ENCODE results near the gene EPN2. TPM values are rescaled to one million over a fixed set of nuclear protein-coding genes. Genes with fewer than 3 reads are reported as not detected.

EPN2 gene
- total and polyA plus RNA-seq, 7 experiments from 2014 or later, result 3.9 to 11.5 (median 6.4) TPM

DNA sequence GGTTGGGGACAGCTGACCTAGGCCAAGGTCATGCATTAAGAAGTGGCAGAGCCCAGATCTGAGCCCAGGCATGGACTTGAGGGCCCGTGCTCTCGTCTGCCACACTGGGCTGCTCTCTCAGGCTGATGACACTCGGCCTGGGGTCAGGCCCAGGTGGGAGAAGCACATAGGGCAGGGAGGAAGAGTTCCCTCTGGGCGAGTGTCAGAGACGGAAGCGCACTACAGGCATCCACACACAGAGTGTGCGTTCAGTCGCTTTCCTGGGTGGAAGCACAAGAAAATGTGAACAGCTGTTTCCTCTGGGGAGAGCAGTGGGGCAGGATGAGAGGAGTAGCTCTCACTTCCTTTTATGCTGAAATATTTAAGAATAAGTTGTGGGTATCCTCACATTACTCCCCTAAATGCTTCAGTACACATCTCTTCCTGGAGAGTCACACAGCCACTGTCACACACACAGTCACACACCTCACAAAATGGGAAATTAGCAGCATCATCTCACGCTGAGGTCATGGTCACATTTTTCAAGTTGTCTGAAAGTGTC is 65.7 kb downstream of the EPN2 start:
- Histone ChIP-seq H3K9me3 (ENCODE audit: control insufficient read depth in 2 of 3, low read length in 3 of 3) (no peaks in the 10 kb centered on the region), H3K27me3 (ENCODE audit: control insufficient read depth in 2 of 2, insufficient read depth in 2 of 2, low read length in 2 of 2) (peaks cover 0 to 5% of the 10 kb centered on the region in 2 donors), H3K4me1 (ENCODE audit: control insufficient read depth in 2 of 2, insufficient read depth in 2 of 2, low read length in 2 of 2) (peaks cover 15 to 23% of the 10 kb centered on the region in 2 donors), H3K36me3 (ENCODE audit: control insufficient read depth in 2 of 3, insufficient read depth in 3 of 3, low read length in 3 of 3) (no peaks in the 10 kb centered on the region), H3K27ac (ENCODE audit: low read depth, low read length) (no peak overlapping the region), H3K4me3 (ENCODE audit: low read length) (no peak overlapping the region)
- ATAC-seq (peak; percentile 15), DNase-seq (no peak)
- H3K4me3 Mint-ChIP-seq, result no peak overlapping the region
- POLR2A ChIA-PET, result no interaction called here
- H3K27me3 Mint-ChIP-seq, result peaks cover 15 to 37% (median 26%) of the 10 kb centered on the region in 5 donors
- CTCF ChIA-PET, result interaction anchor here (0.6 kb wide), 1 partner anchor 177 kb away, joined by 3 read pairs; no protein-coding TSS in a partner anchor
- H3K36me3 Mint-ChIP-seq, result peaks cover 0 to 4% (median 0%) of the 10 kb centered on the region in 5 donors
- H3K4me1 Mint-ChIP-seq, result peaks cover 14 to 40% (median 25%) of the 10 kb centered on the region in 7 donors
- H3K9me3 Mint-ChIP-seq, result no peaks in the 10 kb centered on the region
- H3K27ac Mint-ChIP-seq, result no peak overlapping the region
- intact Hi-C loops (cut with micrococcal nuclease), result no loop called here

DNA sequence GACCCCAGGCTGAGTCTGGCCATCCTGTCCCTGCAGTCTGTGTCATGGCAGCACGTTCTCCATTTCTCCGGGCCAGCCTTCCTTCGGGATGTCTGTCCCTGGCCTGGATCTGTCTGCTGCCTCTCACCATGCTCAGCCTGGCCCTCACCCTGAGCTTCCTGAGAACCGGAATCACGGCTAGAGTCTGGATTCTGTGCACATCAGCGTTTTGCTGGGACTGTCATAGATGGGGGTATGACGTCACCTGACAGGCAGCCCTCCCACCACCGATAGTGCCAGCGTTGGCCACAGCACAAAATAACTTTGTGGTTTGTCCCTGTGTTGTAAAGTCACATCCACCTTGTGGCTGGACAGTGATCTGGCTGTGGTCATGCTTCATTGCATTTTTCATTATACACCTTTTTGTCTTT is 66.2 kb downstream of the EPN2 start:
- ChIA-PET POLR2A (no interaction called here), CTCF (interaction anchor here (0.6 kb wide), 1 partner anchor 177 kb away, joined by 3 read pairs; no protein-coding TSS in a partner anchor)
- Mint-ChIP-seq H3K27ac (no peak overlapping the region), H3K4me3 (no peak overlapping the region), H3K27me3 (peaks cover 18 to 42% (median 30%) of the 10 kb centered on the region in 5 donors), H3K36me3 (peaks cover 0 to 4% (median 0%) of the 10 kb centered on the region in 5 donors), H3K9me3 (no peaks in the 10 kb centered on the region), H3K4me1 (peaks cover 14 to 40% (median 26%) of the 10 kb centered on the region in 7 donors)
- H3K4me1 ChIP-seq (ENCODE audit: control insufficient read depth in 2 of 2, insufficient read depth in 2 of 2, low read length in 2 of 2), result peaks cover 15 to 23% of the 10 kb centered on the region in 2 donors
- DNase-seq (no peak), ATAC-seq (peak; percentile 21)
- no peaks in the 10 kb centered on the region for H3K9me3 ChIP-seq (ENCODE audit: control insufficient read depth in 2 of 3, low read length in 3 of 3)
- intact Hi-C loops (cut with micrococcal nuclease), result no loop called here
- no peaks in the 10 kb centered on the region for H3K36me3 ChIP-seq (ENCODE audit: control insufficient read depth in 2 of 3, insufficient read depth in 3 of 3, low read length in 3 of 3)
- H3K4me3 ChIP-seq (ENCODE audit: low read length), result no peak overlapping the region
- H3K27me3 ChIP-seq (ENCODE audit: control insufficient read depth in 2 of 2, insufficient read depth in 2 of 2, low read length in 2 of 2), result peaks cover 0 to 6% of the 10 kb centered on the region in 2 donors
- H3K27ac ChIP-seq (ENCODE audit: low read depth, low read length), result no peak overlapping the region

DNA sequence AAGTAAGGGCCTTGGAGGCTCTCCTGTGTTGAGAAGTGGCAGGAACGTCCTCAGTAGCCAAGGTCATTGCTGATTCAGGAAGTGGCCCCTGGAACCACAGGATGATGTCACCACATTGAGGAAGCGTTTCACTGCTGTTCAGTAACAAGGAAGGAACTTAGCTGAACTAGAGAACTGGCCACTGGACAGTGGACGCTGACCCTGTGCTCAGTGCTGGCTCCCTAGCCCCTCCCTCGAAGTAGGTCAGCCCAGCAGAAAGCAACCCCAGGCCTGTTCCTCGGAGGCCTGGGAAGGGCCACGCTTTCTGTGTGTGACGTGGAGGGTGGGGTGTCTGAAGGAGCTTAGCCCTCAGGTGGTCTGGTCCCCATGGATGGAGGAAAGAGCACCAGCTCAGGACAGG is 67.0 kb downstream of the EPN2 start:
- Histone ChIP-seq H3K36me3 (ENCODE audit: control insufficient read depth in 2 of 3, insufficient read depth in 3 of 3, low read length in 3 of 3) (no peaks in the 10 kb centered on the region), H3K27me3 (ENCODE audit: control insufficient read depth in 2 of 2, insufficient read depth in 2 of 2, low read length in 2 of 2) (peaks cover 0 to 11% of the 10 kb centered on the region in 2 donors), H3K4me1 (ENCODE audit: control insufficient read depth in 2 of 2, insufficient read depth in 2 of 2, low read length in 2 of 2) (peaks cover 15 to 23% of the 10 kb centered on the region in 2 donors), H3K4me3 (ENCODE audit: low read length) (no peak overlapping the region), H3K9me3 (ENCODE audit: control insufficient read depth in 2 of 3, low read length in 3 of 3) (no peaks in the 10 kb centered on the region), H3K27ac (ENCODE audit: low read depth, low read length) (no peak overlapping the region)
- intact Hi-C loops (cut with micrococcal nuclease), result no loop called here
- ChIA-PET CTCF (no interaction called here), POLR2A (no interaction called here)
- Mint-ChIP-seq H3K27me3 (peaks cover 24 to 49% (median 34%) of the 10 kb centered on the region in 5 donors), H3K4me3 (no peak overlapping the region), H3K9me3 (no peaks in the 10 kb centered on the region), H3K4me1 (peaks cover 14 to 40% (median 26%) of the 10 kb centered on the region in 7 donors), H3K27ac (no peak overlapping the region), H3K36me3 (peaks cover 0 to 4% (median 0%) of the 10 kb centered on the region in 5 donors)
- ATAC-seq, result peak; percentile 65
- DNase-seq, result no peak

DNA sequence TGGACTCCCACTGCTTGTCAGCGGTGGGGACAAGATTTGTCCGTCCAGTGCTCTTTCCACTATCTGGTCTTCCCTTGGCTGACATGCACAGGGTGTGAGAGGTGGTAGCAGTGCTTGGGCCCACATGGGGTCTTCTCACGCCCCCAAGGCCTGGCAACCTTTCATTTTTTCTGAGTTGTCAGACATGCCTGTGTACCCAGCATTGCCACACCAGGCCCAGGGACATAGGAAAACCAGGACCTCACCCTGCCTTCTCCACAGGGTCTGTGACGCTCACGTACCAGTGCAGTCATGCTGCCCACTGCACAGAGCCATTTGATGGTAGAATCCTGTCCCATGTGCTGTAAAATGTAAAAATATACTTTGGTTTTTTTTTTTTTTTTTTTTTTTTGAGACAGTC is 67.6 kb downstream of the EPN2 start:
- Histone ChIP-seq H3K27me3 (ENCODE audit: control insufficient read depth in 2 of 2, insufficient read depth in 2 of 2, low read length in 2 of 2) (peaks cover 0 to 16% of the 10 kb centered on the region in 2 donors), H3K4me1 (ENCODE audit: control insufficient read depth in 2 of 2, insufficient read depth in 2 of 2, low read length in 2 of 2) (peaks cover 15 to 23% of the 10 kb centered on the region in 2 donors), H3K27ac (ENCODE audit: low read depth, low read length) (no peak overlapping the region), H3K4me3 (ENCODE audit: low read length) (no peak overlapping the region), H3K9me3 (ENCODE audit: control insufficient read depth in 2 of 3, low read length in 3 of 3) (no peaks in the 10 kb centered on the region), H3K36me3 (ENCODE audit: control insufficient read depth in 2 of 3, insufficient read depth in 3 of 3, low read length in 3 of 3) (no peaks in the 10 kb centered on the region)
- Mint-ChIP-seq H3K4me1 (peaks cover 14 to 40% (median 26%) of the 10 kb centered on the region in 7 donors), H3K4me3 (no peak overlapping the region), H3K9me3 (no peaks in the 10 kb centered on the region), H3K27ac (no peak overlapping the region), H3K27me3 (peaks cover 23 to 51% (median 39%) of the 10 kb centered on the region in 5 donors), H3K36me3 (peaks cover 0 to 6% (median 0%) of the 10 kb centered on the region in 5 donors)
- ChIA-PET CTCF (no interaction called here), POLR2A (no interaction called here)
- DNase-seq (no peak), ATAC-seq (no peak)
- intact Hi-C loops (cut with micrococcal nuclease), result no loop called here

DNA sequence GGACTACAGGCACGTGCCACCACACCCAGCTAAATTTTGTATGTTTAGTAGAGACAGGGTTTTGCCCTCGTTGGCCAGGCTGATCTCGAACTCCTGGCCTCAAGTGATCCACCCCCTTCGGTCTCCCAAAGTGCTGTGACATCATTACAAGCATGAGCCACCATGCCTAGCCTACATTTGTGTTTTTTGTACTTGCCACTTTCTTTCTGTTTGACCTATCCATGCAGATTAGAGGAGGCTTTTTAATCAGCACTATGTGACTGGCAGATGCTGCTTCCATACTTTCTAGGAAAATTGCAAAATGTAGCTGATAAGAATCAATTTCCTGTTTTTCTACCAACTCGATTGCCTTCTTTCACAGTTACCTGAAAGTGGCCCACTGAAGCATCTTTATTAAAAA is 68.1 kb downstream of the EPN2 start:
- peaks cover 15 to 23% of the 10 kb centered on the region in 2 donors for H3K4me1 ChIP-seq (ENCODE audit: control insufficient read depth in 2 of 2, insufficient read depth in 2 of 2, low read length in 2 of 2)
- H3K4me3 ChIP-seq (ENCODE audit: low read length), result no peak overlapping the region
- H3K36me3 ChIP-seq (ENCODE audit: control insufficient read depth in 2 of 3, insufficient read depth in 3 of 3, low read length in 3 of 3), result no peaks in the 10 kb centered on the region
- H3K27me3 Mint-ChIP-seq, result peaks cover 23 to 56% (median 43%) of the 10 kb centered on the region in 5 donors
- intact Hi-C loops (cut with micrococcal nuclease), result no loop called here
- H3K4me1 Mint-ChIP-seq, result peaks cover 14 to 40% (median 26%) of the 10 kb centered on the region in 7 donors
- CTCF ChIA-PET, result no interaction called here
- POLR2A ChIA-PET, result no interaction called here
- H3K27me3 ChIP-seq (ENCODE audit: control insufficient read depth in 2 of 2, insufficient read depth in 2 of 2, low read length in 2 of 2), result peaks cover 0 to 18% of the 10 kb centered on the region in 2 donors
- no peaks in the 10 kb centered on the region for H3K9me3 Mint-ChIP-seq
- DNase-seq (no peak), ATAC-seq (no peak)
- peak overlapping the region in 1 of 9 donors; percentile 43 for H3K27ac Mint-ChIP-seq
- no peak overlapping the region for H3K27ac ChIP-seq (ENCODE audit: low read depth, low read length)
- peaks cover 0 to 10% (median 0%) of the 10 kb centered on the region in 5 donors for H3K36me3 Mint-ChIP-seq
- H3K9me3 ChIP-seq (ENCODE audit: control insufficient read depth in 2 of 3, low read length in 3 of 3), result no peaks in the 10 kb centered on the region
- H3K4me3 Mint-ChIP-seq, result peak overlapping the region in 2 of 10 donors; percentile 32 to 80

DNA sequence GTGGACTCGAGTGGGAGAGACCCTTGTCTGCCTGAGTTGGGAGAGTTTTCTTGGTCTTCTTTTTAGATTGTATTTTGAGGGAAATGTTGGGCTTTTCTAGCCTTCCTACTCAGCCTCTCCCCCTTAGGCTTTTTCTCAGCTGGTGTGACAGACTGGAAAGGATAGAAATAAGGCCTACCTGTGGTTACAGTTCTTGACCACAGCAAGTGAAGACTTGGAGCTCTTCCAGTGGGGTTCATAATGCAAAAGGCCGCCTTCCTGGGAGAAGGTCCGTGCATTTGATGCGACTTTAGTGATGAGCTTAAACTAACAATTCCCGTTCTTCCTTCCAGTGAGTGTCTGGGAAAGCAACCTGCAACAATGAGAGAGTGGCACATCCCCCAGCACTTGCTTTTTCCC is 68.6 kb downstream of the EPN2 start:
- DNase-seq, result no peak
- ChIA-PET CTCF (interaction anchor here (1.1 kb wide), 1 partner anchor 32 kb away, joined by 3 read pairs; no protein-coding TSS in a partner anchor), POLR2A (interaction anchor here (0.6 to 1.0 kb wide), 2 partner anchors 29 to 33 kb away, joined by 4 to 6 read pairs; no protein-coding TSS in a partner anchor)
- Mint-ChIP-seq H3K4me3 (peak overlapping the region in 7 of 10 donors; percentile 34 to 80 (median 60)), H3K27ac (peak overlapping the region in 3 of 9 donors; percentile 63 to 79 (median 72)), H3K4me1 (peaks cover 14 to 40% (median 26%) of the 10 kb centered on the region in 7 donors), H3K27me3 (peaks cover 23 to 60% (median 46%) of the 10 kb centered on the region in 5 donors), H3K36me3 (peaks cover 0 to 10% (median 0%) of the 10 kb centered on the region in 5 donors), H3K9me3 (no peaks in the 10 kb centered on the region)
- intact Hi-C loops (cut with micrococcal nuclease), result loop anchor here in 1 of 2 donors (1.0 kb wide), 1 partner anchor 29 kb away; no protein-coding TSS in a partner anchor
- H3K36me3 ChIP-seq (ENCODE audit: control insufficient read depth in 2 of 3, insufficient read depth in 3 of 3, low read length in 3 of 3), result no peaks in the 10 kb centered on the region
- H3K4me3 ChIP-seq (ENCODE audit: low read length), result no peak overlapping the region
- H3K27ac ChIP-seq (ENCODE audit: low read depth, low read length), result no peak overlapping the region
- peaks cover 0 to 18% of the 10 kb centered on the region in 2 donors for H3K27me3 ChIP-seq (ENCODE audit: control insufficient read depth in 2 of 2, insufficient read depth in 2 of 2, low read length in 2 of 2)
- H3K9me3 ChIP-seq (ENCODE audit: control insufficient read depth in 2 of 3, low read length in 3 of 3), result no peaks in the 10 kb centered on the region
- ATAC-seq, result no peak
- peaks cover 15 to 23% of the 10 kb centered on the region in 2 donors for H3K4me1 ChIP-seq (ENCODE audit: control insufficient read depth in 2 of 2, insufficient read depth in 2 of 2, low read length in 2 of 2)

Measured in naive thymus-derived CD4-positive, alpha-beta T cell (primary cell).